Mucosa of rectum (tissue), 2 donors: Measurements from ENCODE around the gene SIRPA.

Source experiments
- H3K27ac ChIP-seq, 2 donors: one replicate each; pipeline ENCODE4 v1.7.0; 2013; ENCODE audit warnings: inconsistent platforms in 2 of 2, low read depth in 2 of 2, low read length in 2 of 2
- H3K27me3 ChIP-seq, 2 donors: one replicate each; pipeline ENCODE4 v1.7.0; 2013; ENCODE audit warnings: low read length in 2 of 2; ENCODE audit not compliant: control insufficient read depth in 2 of 2, insufficient read depth in 2 of 2
- H3K36me3 ChIP-seq, 2 donors: one replicate each; pipeline ENCODE4 v1.7.0; 2013; ENCODE audit warnings: low read length in 2 of 2; ENCODE audit not compliant: control insufficient read depth in 2 of 2, insufficient read depth in 2 of 2
- H3K4me1 ChIP-seq, 2 donors: one replicate each; pipeline ENCODE4 v1.7.0; 2013; ENCODE audit warnings: low read length in 2 of 2, mild to moderate bottlenecking in 1 of 2; ENCODE audit not compliant: control insufficient read depth in 2 of 2, insufficient read depth in 2 of 2
- H3K4me3 ChIP-seq, 2 donors: one replicate each; pipeline ENCODE4 v1.7.0; 2013; ENCODE audit warnings: low read length in 2 of 2
- H3K9ac ChIP-seq, 2 donors: one replicate each; pipeline ENCODE4 v1.7.0; 2013; ENCODE audit warnings: low read length in 2 of 2, low read depth in 1 of 2, mild to moderate bottlenecking in 1 of 2
- H3K9me3 ChIP-seq, 2 donors: one replicate each; pipeline ENCODE4 v1.7.0; 2013; ENCODE audit warnings: low read length in 2 of 2; ENCODE audit not compliant: control insufficient read depth in 2 of 2
- donor health status: healthy.
- donor health status: Normal muscosa, but diverticular disease.

The SIRPA gene

DNA sequence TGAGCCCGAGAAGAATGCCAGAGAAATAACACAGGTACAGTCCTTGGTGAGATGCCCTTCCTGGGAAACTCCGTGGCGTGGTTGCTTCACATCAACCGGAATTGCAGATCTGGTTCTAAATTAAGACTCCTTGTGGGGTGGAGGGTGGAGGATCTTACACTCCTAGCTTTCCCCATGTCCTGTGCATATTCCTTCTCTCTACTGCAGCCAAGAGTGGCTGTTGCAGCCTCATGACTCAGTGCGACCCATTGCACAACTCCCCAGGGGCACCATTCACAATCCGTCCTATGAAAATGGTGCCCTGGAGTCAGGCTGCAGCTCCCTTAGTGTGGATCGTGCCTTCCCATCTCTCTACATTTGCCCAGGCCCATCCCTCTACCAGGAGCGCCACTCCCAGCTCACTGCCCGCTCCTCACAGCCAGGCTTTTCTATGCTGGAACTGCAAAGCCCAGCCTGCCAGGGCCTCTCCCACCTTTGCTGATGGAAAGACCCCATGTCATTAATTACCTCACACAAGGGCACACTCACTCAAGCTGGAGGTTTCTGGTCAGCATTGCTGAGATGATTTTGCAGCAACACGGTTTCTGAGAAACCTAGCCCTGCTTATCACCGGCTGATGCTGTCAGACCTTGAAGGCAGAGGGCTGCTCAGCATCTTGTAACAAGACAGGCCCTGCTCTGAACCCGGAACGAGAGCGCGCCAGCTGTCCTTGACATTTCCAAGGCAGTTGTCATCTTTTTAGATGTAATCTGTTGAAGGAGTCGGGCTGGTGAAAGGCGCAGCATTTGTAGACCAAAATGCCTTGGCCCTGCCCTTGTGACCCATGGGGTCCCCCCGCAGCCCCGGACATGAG is 39.7 kb downstream of the SIRPA start:
- H3K36me3 ChIP-seq = no peaks in the 10 kb centered on the region
- H3K9ac ChIP-seq = no peak overlapping the region
- H3K27ac ChIP-seq = peak overlapping the region in 1 of 2 donors; percentile 24
- H3K27me3 ChIP-seq = no peaks in the 10 kb centered on the region
- no peak overlapping the region for H3K4me3 ChIP-seq
- H3K4me1 ChIP-seq = peaks cover 0 to 8% of the 10 kb centered on the region in 2 donors
- H3K9me3 ChIP-seq = no peaks in the 10 kb centered on the region

DNA sequence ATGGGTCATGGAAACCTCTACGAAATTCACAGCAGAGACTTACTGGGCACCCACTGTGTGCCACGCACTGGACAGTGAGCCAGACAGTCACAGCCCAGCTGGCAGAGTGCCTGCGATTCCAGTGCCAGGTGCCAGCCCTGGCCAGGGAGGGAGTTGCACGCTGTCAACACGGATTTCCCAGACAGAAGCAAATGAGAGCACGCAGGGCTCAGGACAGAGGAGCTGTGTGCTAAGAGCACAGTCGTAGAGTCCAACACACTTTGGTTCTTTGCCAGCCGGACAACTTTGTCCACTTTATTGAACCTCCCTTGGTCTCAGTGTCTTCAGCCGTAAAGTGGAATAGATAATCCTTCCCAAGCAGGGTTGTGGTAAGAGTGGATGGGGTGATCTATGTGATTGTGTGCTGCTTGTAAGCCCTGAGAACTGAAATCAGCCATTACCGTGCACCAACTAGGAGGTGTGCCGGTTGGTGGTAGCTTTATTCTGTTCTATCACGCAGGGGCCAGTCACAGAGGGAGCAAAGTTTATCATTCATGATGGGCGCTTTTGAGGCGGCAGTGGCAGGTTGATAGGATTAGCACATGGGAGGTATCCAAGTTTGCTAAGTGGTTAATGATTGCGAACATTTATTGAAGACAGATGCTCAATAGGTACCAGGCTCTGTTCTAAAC is 40.6 kb downstream of the SIRPA start:
- H3K9ac ChIP-seq = peak overlapping the region in 1 of 2 donors; percentile 2

DNA sequence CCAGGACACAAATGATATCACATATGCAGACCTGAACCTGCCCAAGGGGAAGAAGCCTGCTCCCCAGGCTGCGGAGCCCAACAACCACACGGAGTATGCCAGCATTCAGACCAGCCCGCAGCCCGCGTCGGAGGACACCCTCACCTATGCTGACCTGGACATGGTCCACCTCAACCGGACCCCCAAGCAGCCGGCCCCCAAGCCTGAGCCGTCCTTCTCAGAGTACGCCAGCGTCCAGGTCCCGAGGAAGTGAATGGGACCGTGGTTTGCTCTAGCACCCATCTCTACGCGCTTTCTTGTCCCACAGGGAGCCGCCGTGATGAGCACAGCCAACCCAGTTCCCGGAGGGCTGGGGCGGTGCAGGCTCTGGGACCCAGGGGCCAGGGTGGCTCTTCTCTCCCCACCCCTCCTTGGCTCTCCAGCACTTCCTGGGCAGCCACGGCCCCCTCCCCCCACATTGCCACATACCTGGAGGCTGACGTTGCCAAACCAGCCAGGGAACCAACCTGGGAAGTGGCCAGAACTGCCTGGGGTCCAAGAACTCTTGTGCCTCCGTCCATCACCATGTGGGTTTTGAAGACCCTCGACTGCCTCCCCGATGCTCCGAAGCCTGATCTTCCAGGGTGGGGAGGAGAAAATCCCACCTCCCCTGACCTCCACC is 42.2 kb downstream of the SIRPA start:
- no peak overlapping the region for H3K27ac ChIP-seq
- no peaks in the 10 kb centered on the region for H3K36me3 ChIP-seq

More for the DNA sequence above, 40.6 kb downstream of the SIRPA start:
- Histone ChIP-seq H3K4me1 (peaks cover 0 to 8% of the 10 kb centered on the region in 2 donors), H3K4me3 (peak overlapping the region in 1 of 2 donors; percentile 51), H3K27me3 (no peaks in the 10 kb centered on the region), H3K27ac (peak overlapping the region; percentile 10 to 24), H3K9me3 (no peaks in the 10 kb centered on the region), H3K36me3 (no peaks in the 10 kb centered on the region)

DNA sequence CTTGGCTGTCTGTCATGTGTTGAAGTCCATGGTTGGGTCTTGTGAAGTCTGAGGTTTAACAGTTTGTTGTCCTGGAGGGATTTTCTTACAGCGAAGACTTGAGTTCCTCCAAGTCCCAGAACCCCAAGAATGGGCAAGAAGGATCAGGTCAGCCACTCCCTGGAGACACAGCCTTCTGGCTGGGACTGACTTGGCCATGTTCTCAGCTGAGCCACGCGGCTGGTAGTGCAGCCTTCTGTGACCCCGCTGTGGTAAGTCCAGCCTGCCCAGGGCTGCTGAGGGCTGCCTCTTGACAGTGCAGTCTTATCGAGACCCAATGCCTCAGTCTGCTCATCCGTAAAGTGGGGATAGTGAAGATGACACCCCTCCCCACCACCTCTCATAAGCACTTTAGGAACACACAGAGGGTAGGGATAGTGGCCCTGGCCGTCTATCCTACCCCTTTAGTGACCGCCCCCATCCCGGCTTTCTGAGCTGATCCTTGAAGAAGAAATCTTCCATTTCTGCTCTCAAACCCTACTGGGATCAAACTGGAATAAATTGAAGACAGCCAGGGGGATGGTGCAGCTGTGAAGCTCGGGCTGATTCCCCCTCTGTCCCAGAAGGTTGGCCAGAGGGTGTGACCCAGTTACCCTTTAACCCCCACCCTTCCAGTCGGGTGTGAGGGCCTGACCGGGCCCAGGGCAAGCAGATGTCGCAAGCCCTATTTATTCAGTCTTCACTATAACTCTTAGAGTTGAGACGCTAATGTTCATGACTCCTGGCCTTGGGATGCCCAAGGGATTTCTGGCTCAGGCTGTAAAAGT is 43.5 kb downstream of the SIRPA start:
- H3K4me3 ChIP-seq = no peak overlapping the region
- H3K36me3 ChIP-seq = no peaks in the 10 kb centered on the region
- H3K9me3 ChIP-seq = no peaks in the 10 kb centered on the region
- no peak overlapping the region for H3K27ac ChIP-seq
- no peak overlapping the region for H3K9ac ChIP-seq
- H3K4me1 ChIP-seq = peaks cover 0 to 8% of the 10 kb centered on the region in 2 donors
- H3K27me3 ChIP-seq = no peaks in the 10 kb centered on the region

More for the DNA sequence above, 42.2 kb downstream of the SIRPA start:
- H3K4me3 ChIP-seq = no peak overlapping the region
- peaks cover 0 to 8% of the 10 kb centered on the region in 2 donors for H3K4me1 ChIP-seq
- H3K9me3 ChIP-seq = no peaks in the 10 kb centered on the region
- H3K9ac ChIP-seq = no peak overlapping the region
- no peaks in the 10 kb centered on the region for H3K27me3 ChIP-seq

DNA sequence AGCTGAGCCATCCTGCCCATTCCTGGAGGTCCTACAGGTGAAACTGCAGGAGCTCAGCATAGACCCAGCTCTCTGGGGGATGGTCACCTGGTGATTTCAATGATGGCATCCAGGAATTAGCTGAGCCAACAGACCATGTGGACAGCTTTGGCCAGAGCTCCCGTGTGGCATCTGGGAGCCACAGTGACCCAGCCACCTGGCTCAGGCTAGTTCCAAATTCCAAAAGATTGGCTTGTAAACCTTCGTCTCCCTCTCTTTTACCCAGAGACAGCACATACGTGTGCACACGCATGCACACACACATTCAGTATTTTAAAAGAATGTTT is 44.0 kb downstream of the SIRPA start:
- Histone ChIP-seq H3K4me3 (no peak overlapping the region), H3K4me1 (peaks cover 2 to 8% of the 10 kb centered on the region in 2 donors), H3K27me3 (no peaks in the 10 kb centered on the region), H3K36me3 (no peaks in the 10 kb centered on the region), H3K27ac (no peak overlapping the region), H3K9ac (no peak overlapping the region), H3K9me3 (no peaks in the 10 kb centered on the region)

DNA sequence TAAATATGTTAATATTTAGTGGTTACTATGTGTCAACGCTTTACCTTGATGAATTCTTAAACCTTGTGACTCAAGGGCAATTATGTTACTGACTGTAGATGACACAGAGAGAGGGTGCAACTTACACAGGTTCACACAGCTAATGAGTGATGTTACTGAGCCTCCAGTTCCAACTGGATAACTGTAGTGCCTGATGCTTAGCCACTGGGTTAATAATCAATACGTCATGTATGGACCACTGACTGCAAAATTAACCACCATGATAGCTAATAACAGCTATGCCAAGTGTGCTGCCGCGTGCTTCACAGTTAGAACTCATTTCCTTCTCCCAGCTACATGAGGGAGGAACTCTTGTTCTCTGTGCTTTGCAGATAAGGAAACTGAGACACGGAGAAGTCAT is 45.4 kb downstream of the SIRPA start:
- Histone ChIP-seq H3K27ac (no peak overlapping the region), H3K9me3 (no peaks in the 10 kb centered on the region), H3K9ac (no peak overlapping the region), H3K36me3 (no peaks in the 10 kb centered on the region), H3K27me3 (no peaks in the 10 kb centered on the region), H3K4me1 (peaks cover 2 to 7% of the 10 kb centered on the region in 2 donors), H3K4me3 (no peak overlapping the region)

DNA sequence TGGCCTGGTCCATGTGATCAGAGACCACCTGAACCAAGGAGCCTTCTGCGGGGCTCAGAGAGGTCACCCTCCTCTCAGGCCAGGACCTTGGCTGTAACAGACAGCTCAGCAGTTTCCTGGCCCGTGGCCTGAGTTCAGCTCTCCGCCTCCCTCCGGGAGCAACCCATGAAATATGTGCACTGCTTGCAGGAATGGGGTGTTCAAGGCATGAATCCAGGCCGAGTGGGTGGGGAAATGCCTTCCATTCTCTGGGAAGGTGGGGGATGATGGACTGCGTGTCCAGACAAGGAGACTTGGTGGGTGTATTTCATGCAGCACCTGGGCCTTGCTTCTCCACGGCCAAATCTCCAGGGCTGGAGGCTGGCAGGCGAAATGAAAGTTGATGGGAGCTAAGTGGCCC is 46.0 kb downstream of the SIRPA start:
- Histone ChIP-seq H3K27ac (no peak overlapping the region), H3K4me1 (peaks cover under 1 to 2% of the 10 kb centered on the region in 2 donors), H3K4me3 (no peak overlapping the region), H3K36me3 (no peaks in the 10 kb centered on the region), H3K9me3 (no peaks in the 10 kb centered on the region), H3K27me3 (no peaks in the 10 kb centered on the region), H3K9ac (no peak overlapping the region)

DNA sequence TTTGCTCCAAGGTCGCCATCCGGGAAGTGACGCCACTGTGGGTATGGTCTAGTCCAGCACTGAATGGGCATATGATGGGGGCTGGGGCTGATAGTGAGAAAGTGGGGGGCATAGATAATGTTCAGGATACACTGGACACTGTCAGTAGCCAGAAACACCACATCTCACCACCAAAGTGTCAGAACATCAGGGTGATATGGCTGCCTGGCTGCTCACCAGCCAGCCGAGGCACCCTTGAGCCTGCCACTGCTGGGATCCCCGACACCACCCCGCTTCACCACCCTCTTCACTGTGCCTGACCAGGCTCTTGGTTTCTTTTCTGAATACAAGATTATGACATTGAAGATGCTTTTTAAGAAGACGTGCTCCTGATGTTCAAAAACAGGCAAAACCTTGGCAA is 46.9 kb downstream of the SIRPA start:
- Histone ChIP-seq H3K36me3 (no peaks in the 10 kb centered on the region), H3K27ac (no peak overlapping the region), H3K27me3 (peaks cover 0 to 1% of the 10 kb centered on the region in 2 donors), H3K4me1 (peaks cover 6 to 8% of the 10 kb centered on the region in 2 donors), H3K9ac (no peak overlapping the region), H3K9me3 (no peaks in the 10 kb centered on the region), H3K4me3 (no peak overlapping the region)

DNA sequence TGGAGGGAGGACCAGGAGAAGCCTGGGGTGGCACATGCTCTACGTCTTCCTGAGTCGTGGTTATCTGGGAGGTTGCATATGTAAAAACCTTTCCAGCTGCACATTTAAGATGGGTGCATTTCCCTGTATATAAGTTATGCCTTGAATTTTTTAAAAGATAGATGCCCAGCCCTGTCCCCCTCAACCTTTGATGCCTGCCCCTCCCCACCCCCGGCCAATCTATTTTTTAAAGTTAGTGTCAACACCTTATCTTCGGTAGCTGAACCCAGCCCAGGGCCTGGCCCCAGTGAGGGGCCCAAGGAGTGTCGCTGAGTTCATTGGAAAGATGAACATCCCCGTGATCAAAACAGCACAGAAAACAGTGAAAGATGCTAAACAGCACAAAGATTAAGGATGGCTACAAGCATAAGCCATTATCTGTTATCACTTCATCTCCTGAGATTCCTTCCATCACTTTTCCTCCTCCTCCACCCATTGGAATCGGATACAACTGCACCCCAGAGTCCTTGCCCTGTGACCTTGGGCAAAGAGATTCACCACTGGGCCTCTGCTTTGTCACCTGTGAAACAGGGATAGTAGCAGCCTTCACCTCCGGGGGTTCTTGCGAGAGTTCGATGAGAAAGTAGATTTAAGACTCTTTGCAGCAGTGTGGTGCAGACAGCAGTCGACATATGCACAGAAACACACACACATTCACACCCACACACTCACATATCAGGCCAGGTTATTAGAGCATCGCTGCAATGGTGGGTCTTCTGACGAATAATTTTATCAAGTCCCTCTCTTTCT is 47.5 kb downstream of the SIRPA start:
- peaks cover 0 to 2% of the 10 kb centered on the region in 2 donors for H3K36me3 ChIP-seq
- H3K9ac ChIP-seq = no peak overlapping the region
- H3K4me1 ChIP-seq = peaks cover 9 to 12% of the 10 kb centered on the region in 2 donors
- no peak overlapping the region for H3K27ac ChIP-seq
- H3K4me3 ChIP-seq = no peak overlapping the region
- no peaks in the 10 kb centered on the region for H3K9me3 ChIP-seq
- H3K27me3 ChIP-seq = peaks cover 0 to 6% of the 10 kb centered on the region in 2 donors
